B cell (primary cell): ENCODE results near the gene NAA15.

Source experiments
- EZH2 ChIP-seq: IDR thresholded peaks from 2 replicates; pipeline ENCODE4 v1.6.1; 2012; ENCODE audit warnings: borderline replicate concordance, low read depth, mild to moderate bottlenecking, moderate library complexity, low read length; ENCODE audit not compliant: insufficient read depth, poor library complexity, severe bottlenecking
- TF ChIP-seq, protein P1 (sequence below): fragments of 200-600 bp; IDR thresholded peaks from one replicate; pipeline ENCODE4 v1.8.0; 2022; ENCODE audit warnings: antibody characterized with exemption, mild to moderate bottlenecking

DNA sequence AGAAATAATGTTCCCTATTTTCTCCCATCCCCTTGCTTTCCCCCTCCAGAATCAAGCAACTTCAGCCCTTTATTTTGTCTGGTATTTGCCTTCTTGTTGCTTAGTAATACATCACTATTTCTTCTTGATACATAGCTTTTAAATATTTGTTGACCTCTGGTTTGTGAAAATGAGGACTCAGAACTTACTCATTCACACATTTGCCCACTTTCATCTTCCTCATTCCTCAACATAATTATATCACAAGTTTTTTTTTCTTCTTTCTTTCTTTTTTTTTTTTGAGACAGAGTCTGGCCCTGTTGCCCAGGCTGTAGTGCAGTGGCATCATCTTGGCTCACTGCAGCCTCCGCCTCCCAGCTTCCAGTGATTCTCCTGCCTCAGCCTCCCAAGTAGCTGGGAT, 29.9 kb downstream of the NAA15 start:
- TF ChIP-seq, protein P1, sequence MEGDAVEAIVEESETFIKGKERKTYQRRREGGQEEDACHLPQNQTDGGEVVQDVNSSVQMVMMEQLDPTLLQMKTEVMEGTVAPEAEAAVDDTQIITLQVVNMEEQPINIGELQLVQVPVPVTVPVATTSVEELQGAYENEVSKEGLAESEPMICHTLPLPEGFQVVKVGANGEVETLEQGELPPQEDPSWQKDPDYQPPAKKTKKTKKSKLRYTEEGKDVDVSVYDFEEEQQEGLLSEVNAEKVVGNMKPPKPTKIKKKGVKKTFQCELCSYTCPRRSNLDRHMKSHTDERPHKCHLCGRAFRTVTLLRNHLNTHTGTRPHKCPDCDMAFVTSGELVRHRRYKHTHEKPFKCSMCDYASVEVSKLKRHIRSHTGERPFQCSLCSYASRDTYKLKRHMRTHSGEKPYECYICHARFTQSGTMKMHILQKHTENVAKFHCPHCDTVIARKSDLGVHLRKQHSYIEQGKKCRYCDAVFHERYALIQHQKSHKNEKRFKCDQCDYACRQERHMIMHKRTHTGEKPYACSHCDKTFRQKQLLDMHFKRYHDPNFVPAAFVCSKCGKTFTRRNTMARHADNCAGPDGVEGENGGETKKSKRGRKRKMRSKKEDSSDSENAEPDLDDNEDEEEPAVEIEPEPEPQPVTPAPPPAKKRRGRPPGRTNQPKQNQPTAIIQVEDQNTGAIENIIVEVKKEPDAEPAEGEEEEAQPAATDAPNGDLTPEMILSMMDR = no peak
- TF ChIP-seq EZH2 = no peak
